Right ventricle myocardium superior (tissue), 1 donor: ENCODE measurements around the gene TMC8. TPM values are rescaled to one million over a fixed set of nuclear protein-coding genes. Genes with fewer than 3 reads are reported as not detected.
"Not testable (repeated sequence)": the region's sequence is repeated elsewhere in the genome, so short reads cannot be mapped to it uniquely, and the experiment has no call there.

Experiments used
- ATAC-seq: fragments of 200-7000 bp; cut with Tn5 transposase; one replicate; pipeline ENCODE4 v1.9.1; 2020; ENCODE audit warnings: mild to moderate bottlenecking; ENCODE audit not compliant: poor library complexity
- DNase-seq: peaks from one replicate; pipeline ENCODE4 v3.0.0-alpha.2; 2020
- intact Hi-C: fragments of 100-400 bp; cut with DNase I; formaldehyde crosslinking; loops from one replicate; pipeline ENCODE4 v1.11.2; 2022
- total RNA-seq: library from RNA; stranded (reverse); fragmentation: NEBNext Ultra II Directional; extraction: Animal tissue kit (Norgen Biotek cat#: 25700); gene quantifications from one replicate; pipeline ENCODE4 v1.2.1, GENCODE V29; 2021
- donor health status: DM: no; HTN: yes; CAD: no; lungs with severe emphysema.

Gene TMC8
- total RNA-seq, 1 donor from 2014 or later, result 1.6 TPM

DNA sequence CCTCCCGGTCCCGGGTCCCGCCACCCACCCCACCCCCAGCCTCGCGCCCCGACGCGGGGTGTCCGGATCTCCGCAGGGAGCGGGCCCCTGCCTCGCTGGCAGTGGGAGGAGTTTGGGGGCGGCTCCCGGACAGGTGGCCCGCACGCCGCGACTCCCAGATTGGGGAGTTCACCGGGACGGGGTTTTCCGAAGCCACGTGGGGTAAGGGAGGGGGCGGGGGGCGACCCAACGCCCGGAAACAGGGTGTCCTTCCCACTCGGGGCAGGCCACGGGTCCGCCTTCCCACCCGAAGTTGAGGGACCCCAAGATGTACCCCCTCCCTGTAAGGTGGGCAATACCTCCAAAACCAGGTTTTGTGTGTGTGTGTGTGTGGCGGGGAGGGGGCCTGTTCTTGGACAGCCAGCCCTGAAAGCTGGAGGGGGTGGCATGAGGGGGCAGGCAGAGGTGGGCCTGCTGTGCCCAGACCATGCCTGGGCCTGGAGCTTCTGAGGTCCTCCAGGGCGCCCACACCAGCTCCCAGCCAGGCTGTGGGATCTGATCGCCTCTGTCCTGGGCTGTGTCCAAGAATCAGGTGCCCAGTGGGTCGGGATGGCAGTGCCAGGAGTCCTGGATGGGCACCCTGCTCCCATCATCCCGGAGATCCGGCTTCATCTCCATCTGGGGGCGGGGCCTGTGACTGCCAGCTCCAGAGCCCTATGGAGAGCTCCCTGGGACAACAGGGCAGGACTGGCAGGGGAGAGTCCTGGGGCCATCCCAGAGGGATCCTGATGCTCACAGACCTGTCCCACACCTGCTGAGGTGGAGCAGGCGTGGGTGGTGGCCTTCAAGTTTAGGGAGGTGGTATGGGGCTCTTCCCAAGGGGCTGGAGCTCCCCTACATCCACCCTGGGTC lies 38.6 kb downstream of the TMC8 start:
- intact Hi-C loops, result no loop called here
- peak; percentile 31 for ATAC-seq
- peak; percentile 82 for DNase-seq

- intact Hi-C loops, result no loop called here
- ATAC-seq (no peak), DNase-seq (no peak)
Observed at GRCh38 chr17:78170692-78171590, 40.4 kb downstream of the TMC8 start.

GRCh38 chr17:78171591-78172248 lies 41.1 kb downstream of the TMC8 start:
- ATAC-seq, DNase-seq, intact Hi-C loops: not testable (repeated sequence)

GRCh38 chr17:78172249-78173051 lies 41.9 kb downstream of the TMC8 start:
- DNase-seq (peak; percentile 79), ATAC-seq (peak; percentile 23)
- intact Hi-C loops, result no loop called here

DNA sequence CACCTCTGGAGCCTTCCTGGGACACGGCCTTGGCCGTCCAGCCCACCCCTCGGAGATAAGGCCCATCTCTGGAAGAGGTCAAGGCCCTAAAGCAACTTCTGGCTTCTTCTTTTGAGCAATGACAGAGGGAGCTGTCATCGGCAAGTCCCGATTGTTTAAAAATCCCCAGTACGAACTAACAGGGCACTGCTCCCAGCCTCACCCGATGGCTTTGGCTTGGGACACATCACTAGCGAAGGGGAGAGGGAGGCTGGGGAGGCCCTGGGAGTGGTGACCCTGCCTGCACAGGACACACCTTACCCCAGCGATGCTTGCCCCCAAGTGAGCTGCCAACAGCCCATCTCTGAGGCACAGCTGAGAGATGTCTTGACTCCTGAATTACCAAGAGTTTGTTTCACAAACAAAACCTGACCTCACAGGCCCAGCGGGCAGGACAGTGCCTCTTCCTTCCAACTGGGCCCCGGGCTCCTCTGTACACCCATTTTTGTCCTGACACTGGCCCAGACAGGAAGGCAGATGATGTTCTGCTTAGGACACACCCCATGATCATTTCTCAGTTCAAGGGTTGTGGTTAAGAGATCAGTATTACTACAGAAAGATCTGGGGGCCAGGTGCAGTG lies 42.6 kb downstream of the TMC8 start:
- ATAC-seq (peak; percentile 9), DNase-seq (no peak)
- intact Hi-C loops, result no loop called here

GRCh38 chr17:78174346-78174869 lies 43.8 kb downstream of the TMC8 start:
- DNase-seq, result peak; percentile 91
- intact Hi-C loops, result loop anchor here (2.0 kb wide), 1 partner anchor 62 kb away; no protein-coding TSS in a partner anchor
- peak; percentile 74 for ATAC-seq

DNA sequence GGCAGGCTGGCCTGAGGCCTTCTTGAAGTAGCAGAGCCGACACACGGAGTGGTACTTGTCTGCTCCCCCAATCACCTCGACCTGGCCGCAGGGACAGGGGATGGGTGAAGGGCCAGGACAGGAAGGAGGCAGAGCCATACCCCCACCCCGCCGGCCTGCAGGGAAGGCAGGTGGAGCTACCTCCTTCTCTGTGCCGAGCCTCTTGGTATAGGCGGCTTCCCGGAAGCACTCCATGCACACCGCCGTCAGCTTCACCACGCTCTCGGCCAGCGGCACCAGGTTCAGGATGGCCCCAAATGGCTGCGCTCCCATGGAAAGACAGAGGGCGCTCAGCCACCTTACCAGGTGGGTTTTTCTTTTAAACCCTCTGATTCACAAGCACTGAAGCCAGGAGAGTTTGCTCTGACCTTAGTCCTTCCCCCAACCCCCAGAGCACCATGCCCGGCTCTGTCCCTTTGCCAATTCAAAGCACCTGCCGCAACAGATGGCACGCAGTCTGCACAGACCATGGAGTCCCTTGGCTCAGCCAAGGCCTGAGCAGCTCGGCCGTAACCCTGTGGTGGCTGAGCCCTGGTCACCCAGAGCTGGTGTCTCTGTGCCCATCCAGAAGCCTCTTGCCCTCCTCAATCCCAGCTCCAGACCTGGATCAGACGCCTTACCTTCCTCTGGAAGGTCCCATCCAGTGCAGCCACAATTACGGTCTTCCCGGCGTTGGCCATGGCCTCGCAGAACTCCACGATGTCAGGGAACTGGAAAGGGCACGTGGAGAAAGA lies 44.5 kb downstream of the TMC8 start:
- intact Hi-C loops, result loop anchor here (2.0 kb wide), 1 partner anchor 62 kb away; no protein-coding TSS in a partner anchor
- peak; percentile 5 for ATAC-seq
- DNase-seq, result no peak

GRCh38 chr17:78175643-78175981 lies 45.0 kb downstream of the TMC8 start:
- intact Hi-C loops, result loop anchor here (2.0 kb wide), 1 partner anchor 63 kb away; no protein-coding TSS in a partner anchor
- DNase-seq (no peak), ATAC-seq (no peak)

DNA sequence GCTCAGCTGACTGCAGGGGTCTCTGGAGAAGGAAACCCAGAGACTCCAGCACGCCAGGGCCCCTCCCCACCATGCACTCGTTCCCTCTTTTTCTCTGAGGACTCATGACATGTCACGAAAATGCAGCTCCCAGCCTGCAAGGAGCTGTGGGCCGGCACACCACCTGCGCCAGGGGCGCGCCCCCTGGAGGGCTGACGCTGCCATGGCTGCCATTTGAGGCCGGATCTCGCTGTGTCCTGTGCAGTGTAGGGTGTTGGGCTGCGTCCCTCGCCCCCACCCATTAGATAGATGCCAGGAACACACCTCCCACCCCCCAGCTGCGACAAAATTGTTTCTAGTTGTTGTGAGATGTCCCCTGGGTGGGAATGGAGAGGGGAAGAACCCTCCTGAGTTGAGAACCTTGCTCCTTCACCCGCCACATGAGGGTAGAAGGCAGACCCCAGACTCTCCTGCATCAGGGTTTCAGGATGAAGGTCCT lies 46.0 kb downstream of the TMC8 start:
- ATAC-seq (peak; percentile 48), DNase-seq (peak; percentile 88)
- intact Hi-C loops, result no loop called here

DNA sequence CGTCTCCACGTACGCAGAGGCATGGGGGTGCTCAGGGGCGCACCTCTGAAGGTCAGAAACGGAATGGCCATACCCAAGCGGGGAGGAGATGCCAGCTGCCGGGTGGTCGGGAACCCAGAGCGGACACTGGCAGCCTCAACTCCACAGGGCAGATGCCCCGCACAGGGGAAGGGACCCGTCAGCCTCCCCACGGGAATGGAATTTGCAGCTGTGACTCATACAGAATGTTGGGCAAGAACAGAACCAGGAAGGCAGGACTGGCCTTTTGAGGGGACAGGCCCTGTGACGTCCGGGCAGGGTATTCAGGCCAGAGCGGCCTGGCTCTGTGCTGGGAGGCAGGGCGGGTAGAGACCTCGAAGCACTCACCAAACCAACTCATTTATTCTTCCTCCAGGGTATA lies 48.8 kb downstream of the TMC8 start:
- intact Hi-C loops, result no loop called here
- ATAC-seq (no peak), DNase-seq (no peak)

DNA sequence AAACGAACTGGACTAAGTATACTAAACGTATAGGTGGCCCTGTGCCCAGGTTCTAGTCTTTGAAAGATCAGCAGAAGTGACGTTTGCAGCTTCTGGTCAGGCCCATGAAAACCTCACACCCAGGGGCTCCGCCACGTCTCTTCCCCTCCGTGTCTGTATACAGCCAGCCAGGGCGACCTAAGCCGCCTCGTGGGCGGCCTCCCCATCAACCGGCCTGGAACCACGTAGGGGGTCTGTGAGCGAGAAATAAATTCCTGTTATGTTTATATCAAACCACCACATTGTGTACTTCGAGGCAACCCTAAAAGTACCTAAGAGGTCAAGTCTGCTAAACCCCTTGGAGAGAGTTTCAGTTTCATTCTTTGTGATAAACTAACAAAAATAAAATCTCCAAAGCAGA lies 49.5 kb downstream of the TMC8 start:
- intact Hi-C loops, result no loop called here
- ATAC-seq (no peak), DNase-seq (no peak)

DNA sequence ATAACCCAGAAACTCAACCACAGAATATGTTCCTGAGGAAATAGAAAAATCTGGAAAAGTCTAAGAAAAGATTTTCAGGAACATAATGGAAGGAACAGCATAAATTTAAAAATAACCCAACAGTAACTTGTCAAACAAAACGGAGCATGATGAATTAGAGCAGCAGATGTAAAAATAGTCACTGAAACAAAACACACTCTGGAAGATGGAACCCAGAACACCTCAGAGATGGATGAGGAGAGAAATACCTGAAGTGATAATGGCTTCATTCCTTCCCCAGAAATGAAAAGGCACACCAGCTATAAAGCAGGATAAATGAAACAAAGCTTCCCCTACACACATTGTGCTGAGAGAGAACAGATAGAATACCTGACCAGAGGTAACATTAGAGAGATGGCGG lies 49.9 kb downstream of the TMC8 start:
- intact Hi-C loops, result no loop called here
- DNase-seq, result no peak
- ATAC-seq, result no peak

- DNase-seq (no peak), ATAC-seq (no peak)
- intact Hi-C loops, result no loop called here
Observed at GRCh38 chr17:78182504-78182903, 51.9 kb downstream of the TMC8 start.

- no peak for ATAC-seq
- intact Hi-C loops, result no loop called here
Observed at GRCh38 chr17:78183916-78184315, 53.3 kb downstream of the TMC8 start.

DNA sequence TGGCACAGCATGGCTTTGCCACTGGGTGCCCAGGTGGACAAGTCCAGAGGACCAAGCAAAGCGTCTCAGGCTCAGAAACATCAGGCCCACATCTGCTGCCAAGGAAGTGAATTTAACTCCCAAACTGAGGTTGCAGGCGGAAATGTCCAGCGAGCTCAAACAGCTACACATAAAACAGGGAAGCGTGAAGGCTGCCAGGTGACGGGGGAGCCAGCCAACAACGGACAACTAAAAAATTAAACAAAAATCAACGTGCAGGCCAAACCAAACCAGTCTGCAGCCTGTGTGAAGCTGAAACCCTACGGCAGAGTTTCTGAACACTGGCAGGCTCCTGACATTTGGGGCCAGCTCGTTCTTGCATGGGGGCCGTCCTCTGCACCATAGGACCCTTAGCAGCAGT lies 53.8 kb downstream of the TMC8 start:
- ATAC-seq, result no peak
- no peak for DNase-seq
- intact Hi-C loops, result no loop called here

More at GRCh38 chr17:78183916-78184315, 53.3 kb downstream of the TMC8 start:
- no peak for DNase-seq

DNA sequence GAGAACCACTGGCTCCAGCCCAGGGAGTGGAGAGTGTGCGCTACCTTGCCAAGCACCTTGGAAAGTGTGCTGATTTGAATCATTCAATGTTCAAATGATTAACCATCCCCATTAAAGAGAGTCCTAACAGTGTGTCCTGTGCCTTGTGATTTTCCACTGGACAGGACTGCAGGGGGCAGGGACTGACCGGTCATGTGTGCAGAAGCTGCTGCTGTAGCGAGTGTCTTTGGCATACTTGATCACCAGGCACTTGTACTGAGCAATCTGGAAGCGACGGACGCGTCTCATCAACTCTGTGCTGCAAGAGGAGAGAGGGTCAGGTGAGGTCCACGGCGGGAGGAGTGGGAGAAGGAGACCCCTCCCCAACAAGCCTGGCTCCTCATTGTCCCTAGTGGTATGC lies 54.3 kb downstream of the TMC8 start:
- DNase-seq (no peak), ATAC-seq (no peak)
- intact Hi-C loops, result no loop called here
